ENCODE measurements around the gene IL17RC.
"Not testable (repeated sequence)": the region's sequence is repeated elsewhere in the genome, so short reads cannot be mapped to it uniquely, and the experiment has no call there.

The IL17RC gene

GRCh38 chr3:9896755-9897407 is 20.0 kb upstream of the IL17RC start:
- DNase-seq = not testable (repeated sequence)

- no peak for DNase-seq
Observed at GRCh38 chr3:9897408-9898372, 19.2 kb upstream of the IL17RC start.

GRCh38 chr3:9898467-9899241 is 18.2 kb upstream of the IL17RC start:
- DNase-seq = no peak

- no peak for DNase-seq
Observed at GRCh38 chr3:9899289-9899791, 17.6 kb upstream of the IL17RC start.

GRCh38 chr3:9900965-9901415 is 15.9 kb upstream of the IL17RC start:
- DNase-seq = not testable (repeated sequence)

GRCh38 chr3:9901967-9902366 is 14.9 kb upstream of the IL17RC start:
- DNase-seq = no peak

- DNase-seq = no peak
Observed at GRCh38 chr3:9902372-9903237, 14.3 kb upstream of the IL17RC start, which contains the start of gene IL17RE. IL17RE (plus strand) TSS chr3:9902848; CDS start chr3:9902933, 85 bp downstream.

- no peak for DNase-seq
Observed at GRCh38 chr3:9903238-9903624, 13.7 kb upstream of the IL17RC start.

- DNase-seq = no peak
Observed at GRCh38 chr3:9903904-9904303, 13.0 kb upstream of the IL17RC start.

- DNase-seq = no peak
Observed at GRCh38 chr3:9906480-9906879, 10.4 kb upstream of the IL17RC start.

GRCh38 chr3:9908286-9908685 is 8.6 kb upstream of the IL17RC start:
- no peak for DNase-seq

- DNase-seq = no peak
Observed at GRCh38 chr3:9909221-9910013, 7.5 kb upstream of the IL17RC start.

- no peak for DNase-seq
Observed at GRCh38 chr3:9911863-9912262, 5.0 kb upstream of the IL17RC start.

- DNase-seq = no peak
Observed at GRCh38 chr3:9912294-9912935, 4.5 kb upstream of the IL17RC start.

- DNase-seq = no peak
Observed at GRCh38 chr3:9913601-9914000, 3.3 kb upstream of the IL17RC start.

- no peak for DNase-seq
Observed at GRCh38 chr3:9914011-9914410, 2.9 kb upstream of the IL17RC start.

GRCh38 chr3:9914559-9915253 is 2.2 kb upstream of the IL17RC start:
- no peak for DNase-seq

- DNase-seq = peak; percentile 87
Observed at GRCh38 chr3:9915254-9916141, 1.4 kb upstream of the IL17RC start.

- DNase-seq = no peak
Observed at GRCh38 chr3:9916346-9916733, 558 bp upstream of the IL17RC start.

Data from femur (tissue), 1 donor.